ENCODE measurements around the gene UNC45A. TPM values are rescaled to one million over a fixed set of nuclear protein-coding genes. Genes with fewer than 3 reads are reported as not detected.

Gene UNC45A
- total and polyA plus RNA-seq, 2 of the 8 experiments (the other 6 are each of a cell fraction or from before 2014, with no cell fraction given), result 74.1 to 84.2 TPM

GRCh38 chr15:90892498-90893174, 42.4 kb upstream of the UNC45A start:
- Histone ChIP-seq H3K27ac (ENCODE audit: low read depth, low read length) (no peak overlapping the region), H4K91ac (replicated peaks; ENCODE audit: insufficient read length, low read length) (no peak overlapping the region), H2BK12ac (ENCODE audit: low read depth, low read length) (no peak overlapping the region; the same call in 1 of the 2 replicates), H2BK15ac (ENCODE audit: low read length) (no peak overlapping the region), H3K4ac (replicated peaks; ENCODE audit: insufficient read length, low read depth, low read length) (no peak overlapping the region), H4K20me1 (replicated peaks in 1 of 2; ENCODE audit: control insufficient read depth in 1 of 2, insufficient read depth in 2 of 2, low read length in 2 of 2) (peaks cover 0 to 3% of the 10 kb centered on the region in 2 experiments), H2BK20ac (ENCODE audit: low read length) (no peak overlapping the region), H2BK5ac (ENCODE audit: low read depth, low read length) (no peak overlapping the region), H3K56ac (replicated peaks; ENCODE audit: insufficient read length, low read depth, low read length) (no peak overlapping the region), H3K4me1 (replicated peaks in 1 of 4; ENCODE audit: control insufficient read depth in 3 of 4, insufficient read depth in 4 of 4, low read length in 3 of 4) (peaks cover 0 to 2% (median 0%) of the 10 kb centered on the region in 4 experiments; a peak in 1 of 7 replicates), H4K8ac (ENCODE audit: extremely low read depth, insufficient read depth, low read length) (peak overlapping the region; percentile 51; the same call in 1 of the 2 replicates), H3K79me2 (ENCODE audit: control insufficient read depth in 1 of 2, insufficient read depth in 2 of 2, low read length in 2 of 2) (no peaks in the 10 kb centered on the region), H3K9ac (replicated peaks in 1 of 4; ENCODE audit: extremely low read depth in 1 of 4, low read depth in 3 of 4, low read length in 3 of 4) (no peak overlapping the region), H3K14ac (ENCODE audit: insufficient read length) (no peak overlapping the region), H3K18ac (ENCODE audit: extremely low read depth, low read length) (no peak overlapping the region), H3K4me3 (ENCODE audit: extremely low read depth in 1 of 4, insufficient read depth in 2 of 4, low read depth in 3 of 4, low read length in 4 of 4) (no peak overlapping the region), H2AFZ (ENCODE audit: low read length) (no peak overlapping the region), H3K79me1 (ENCODE audit: low read depth, low read length) (no peaks in the 10 kb centered on the region), H3K23ac (ENCODE audit: insufficient read length) (no peak overlapping the region), H2AK5ac (ENCODE audit: low read depth, low read length) (no peak overlapping the region), H2BK120ac (replicated peaks; ENCODE audit: low read depth, low read length) (no peak overlapping the region), H3K9me3 (ENCODE audit: insufficient read depth in 2 of 2, low read depth in 1 of 2, low read length in 1 of 2) (no peaks in the 10 kb centered on the region), H3K23me2 (ENCODE audit: low read depth, low read length) (no peaks in the 10 kb centered on the region), H3K27me3 (replicated peaks in 1 of 4; ENCODE audit: control insufficient read depth in 3 of 4, extremely low read depth in 1 of 4, insufficient read depth in 3 of 4, low read length in 3 of 4) (no peaks in the 10 kb centered on the region), H3K36me3 (ENCODE audit: control insufficient read depth in 2 of 4, insufficient read depth in 4 of 4, low read length in 3 of 4) (peaks cover 0 to 2% (median 0%) of the 10 kb centered on the region in 4 experiments; a peak in 2 of 8 replicates), H4K5ac (ENCODE audit: insufficient read length, low read depth, low read length) (no peak overlapping the region), H3K4me2 (ENCODE audit: insufficient read depth in 1 of 2, low read depth in 2 of 2, low read length in 2 of 2) (no peak overlapping the region)
- 96% methylated on average over 27 of the region's 29 CpGs; no CpG with 5 or more reads in 1 of the 2 experiments for WGBS, 2 experiments (ENCODE audit: extremely low coverage in 1 of 2, insufficient coverage in 1 of 2, insufficient read length in 1 of 2, insufficient replicate concordance in 2 of 2, low coverage in 1 of 2, low lambda C conversion rate in 2 of 2, missing lambda C conversion rate in 1 of 2)
- DNase-seq (ENCODE audit: low read depth in 1 of 2, low spot score in 2 of 2) (no peak), FAIRE-seq (no peak)
- ChIA-PET CTCF (ENCODE audit: partially characterized antibody) (interaction anchor here (0.6 to 6.0 kb wide), 7 partner anchors 11 to 124 kb away, joined by 3 to 42 read pairs (median 4); partner anchors contain the start of genes HDDC3, MAN2A2 and UNC45A), POLR2A (ENCODE audit: partially characterized antibody) (no interaction called here)
- TF ChIP-seq TEAD4 (IDR thresholded peaks at IDR 0.05; ENCODE audit: low read depth, low read length) (no peak), SIX5 (IDR thresholded peaks at IDR 0.05; ENCODE audit: low read depth, low read length) (no peak)
